MM.1S (cell line): ENCODE results near the gene OR13H1.

Source experiments
- CTCF ChIP-seq: fragments of 300-600 bp; sonication (generic); IDR thresholded peaks from 2 replicates; pipeline ENCODE4 v1.5.1; 2016; ENCODE audit warnings: antibody characterized with exemption, low read length, mixed read lengths
- EZH2 ChIP-seq: fragments of 300-600 bp; sonication (generic); optimal IDR thresholded peaks from 2 replicates; pipeline ENCODE3; 2017; ENCODE audit warnings: low read depth, mild to moderate bottlenecking, antibody characterized with exemption, low read length, mixed read lengths

GRCh38 chrX:131577413-131577812, 33.5 kb downstream of the OR13H1 start:
- TF ChIP-seq CTCF (no peak), EZH2 (no peak)
